Activated CD8-positive, alpha-beta memory T cell treated with anti-CD3 and anti-CD28 coated beads, Interleukin-2, amount 50 U/mL, for 24 hours (primary cell): ENCODE measurements around the gene FAM120B.

Experiments
- DNase-seq: peaks from one replicate; pipeline ENCODE4 v3.0.0-alpha.2; 2020; ENCODE audit errors: extremely low read depth

FAM120B gene

GRCh38 chr6:170420791-170421776 is 114.5 kb downstream of the FAM120B start:
- no peak for DNase-seq

GRCh38 chr6:170421921-170422320 is 115.4 kb downstream of the FAM120B start:
- DNase-seq: no peak

GRCh38 chr6:170423030-170423429 is 116.5 kb downstream of the FAM120B start:
- DNase-seq: no peak

GRCh38 chr6:170423814-170424603 is 117.5 kb downstream of the FAM120B start:
- no peak for DNase-seq

DNA sequence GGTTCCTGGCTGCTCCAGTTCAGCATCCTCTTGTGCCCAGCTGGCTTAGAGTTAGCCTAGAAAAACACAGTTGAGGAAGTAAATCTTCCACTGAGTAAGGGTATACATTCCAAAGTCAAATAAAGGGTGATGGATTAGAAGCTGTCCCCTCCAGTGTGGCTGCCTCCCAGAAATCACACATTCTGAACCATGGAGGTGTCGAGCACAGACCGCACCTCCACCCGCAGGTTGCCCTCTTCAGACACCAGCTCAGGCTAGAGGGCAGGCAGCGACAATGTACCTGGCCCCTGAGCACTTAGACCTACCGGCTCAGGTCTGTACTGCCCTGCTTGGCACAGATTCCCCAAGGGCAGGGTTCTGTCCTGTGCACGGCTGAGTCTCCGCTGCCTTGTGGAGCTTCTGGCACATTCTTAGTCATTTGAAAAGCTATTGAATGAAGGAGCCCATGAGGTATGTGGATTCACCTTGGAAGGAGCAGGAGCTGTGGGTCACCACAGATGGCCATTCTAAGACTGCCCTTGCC is 118.1 kb downstream of the FAM120B start:
- DNase-seq: no peak

DNA sequence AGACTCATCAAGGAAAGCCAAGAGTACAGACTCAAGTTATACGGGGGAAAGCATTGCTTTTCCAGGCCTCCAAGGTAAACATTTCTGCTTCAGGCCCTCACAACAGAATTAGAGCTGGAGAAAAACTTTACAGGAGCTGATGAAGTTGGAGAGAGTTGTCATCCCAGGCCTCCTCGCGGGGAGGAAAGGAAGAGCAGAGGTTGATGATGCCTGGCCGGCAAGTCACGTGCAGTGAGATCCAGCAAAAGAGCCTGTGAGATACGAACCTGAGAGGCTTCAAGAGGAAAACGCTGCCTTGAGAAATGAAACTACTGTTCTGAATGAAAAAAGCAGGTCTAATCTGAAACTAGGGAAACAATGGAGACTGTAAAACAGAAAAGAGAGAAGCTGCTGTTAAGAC is 122.9 kb downstream of the FAM120B start:
- no peak for DNase-seq

DNA sequence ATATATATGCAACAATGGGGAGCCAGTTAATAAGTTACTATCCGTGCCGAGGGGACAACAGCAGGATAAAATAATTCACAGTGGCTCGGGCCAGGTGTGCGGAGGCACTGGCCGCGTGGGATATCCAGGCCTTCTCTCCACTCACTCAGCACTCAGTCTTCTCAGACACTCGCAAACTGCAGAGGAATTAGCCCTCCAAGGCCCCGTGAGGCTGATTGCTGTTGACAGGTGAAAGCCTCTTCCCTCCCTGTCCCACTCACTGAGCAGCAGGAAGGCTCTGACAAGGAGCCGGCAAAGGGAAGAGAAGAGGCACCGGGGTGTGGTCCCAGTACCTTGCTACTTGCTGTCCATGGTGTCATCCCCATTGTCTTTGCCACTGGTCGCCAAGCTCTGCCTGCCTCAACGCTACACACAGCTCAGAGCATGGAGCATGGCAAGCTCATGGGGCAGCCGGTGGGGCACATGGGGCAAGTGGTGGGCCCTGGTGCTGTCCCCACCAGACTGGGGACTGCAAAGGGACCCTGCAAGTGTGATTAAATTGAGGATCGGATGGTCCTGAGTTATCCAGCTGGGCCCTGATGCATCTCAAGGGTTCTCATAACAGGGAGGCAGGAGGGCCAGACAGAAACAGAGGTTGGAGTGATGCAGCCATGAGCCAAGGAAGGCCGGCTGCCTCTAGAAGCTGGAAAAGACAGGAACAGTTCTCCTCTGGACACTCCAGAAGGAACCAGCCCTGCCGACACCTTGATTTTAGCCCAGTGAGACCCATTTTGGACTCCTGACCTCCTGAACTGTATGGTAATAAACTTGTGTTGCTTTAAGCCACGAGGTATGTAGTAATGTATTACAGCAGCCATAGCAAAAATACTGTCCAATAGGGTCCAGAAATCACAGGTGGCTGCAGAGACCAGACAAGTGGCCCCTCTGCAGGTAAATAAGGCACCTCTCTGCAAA is 126.9 kb downstream of the FAM120B start:
- no peak for DNase-seq

DNA sequence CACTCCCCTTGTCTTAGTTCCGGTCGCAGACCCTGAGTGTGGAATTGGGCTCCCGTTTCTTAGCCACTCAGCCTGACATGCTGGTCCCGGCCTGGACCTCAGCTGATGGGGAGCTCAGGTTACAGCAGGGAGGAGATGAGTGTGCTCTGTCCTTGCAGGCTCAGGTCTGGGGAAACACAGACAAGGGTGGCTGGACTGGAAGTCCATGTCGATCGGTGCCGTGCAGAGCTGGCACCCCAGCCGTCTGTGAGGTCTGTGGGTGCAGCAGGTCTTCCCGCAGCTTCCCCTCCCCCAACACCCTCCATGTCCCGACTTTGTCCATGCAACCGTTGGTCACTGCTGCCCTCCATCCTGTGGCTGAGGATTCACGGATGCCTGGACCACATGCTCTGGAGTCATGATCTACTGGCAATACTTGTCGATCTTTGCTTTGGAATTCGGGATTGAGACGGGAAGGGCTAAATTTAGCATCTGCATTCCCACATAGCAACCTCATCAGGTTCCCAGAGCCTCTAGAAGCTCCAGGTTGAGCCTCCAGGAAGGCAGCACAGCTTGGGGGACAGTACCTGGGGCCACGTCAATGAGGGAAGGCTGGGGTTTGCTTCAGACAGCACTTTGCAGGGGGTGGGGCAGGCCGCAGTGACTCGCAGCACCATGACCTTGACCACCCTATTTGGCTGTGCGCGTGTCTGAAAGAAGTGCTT is 127.7 kb downstream of the FAM120B start:
- no peak for DNase-seq

- no peak for DNase-seq
Observed at GRCh38 chr6:170434821-170435155, 128.2 kb downstream of the FAM120B start.

DNA sequence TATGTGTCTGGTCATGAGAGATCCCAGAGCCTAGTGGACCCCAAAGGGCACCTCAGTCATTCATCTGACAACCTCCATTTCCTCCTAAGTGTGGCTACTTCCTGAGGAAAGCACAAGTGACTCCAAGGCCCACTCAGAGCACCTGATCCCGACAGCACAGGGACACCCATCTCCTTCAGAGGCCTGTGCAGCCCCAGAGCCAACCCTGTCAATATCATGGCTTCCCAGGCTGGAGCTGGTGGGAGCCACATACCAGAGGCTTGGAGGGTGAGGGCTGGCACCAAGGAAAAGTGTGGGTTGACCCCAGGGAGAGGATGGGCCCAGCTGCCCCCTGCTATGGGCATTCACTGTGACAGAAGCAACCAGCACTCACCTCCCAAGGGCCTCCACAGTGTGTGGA is 129.2 kb downstream of the FAM120B start:
- DNase-seq: no peak

- DNase-seq: no peak
Observed at GRCh38 chr6:170436209-170436809, 129.8 kb downstream of the FAM120B start.

DNA sequence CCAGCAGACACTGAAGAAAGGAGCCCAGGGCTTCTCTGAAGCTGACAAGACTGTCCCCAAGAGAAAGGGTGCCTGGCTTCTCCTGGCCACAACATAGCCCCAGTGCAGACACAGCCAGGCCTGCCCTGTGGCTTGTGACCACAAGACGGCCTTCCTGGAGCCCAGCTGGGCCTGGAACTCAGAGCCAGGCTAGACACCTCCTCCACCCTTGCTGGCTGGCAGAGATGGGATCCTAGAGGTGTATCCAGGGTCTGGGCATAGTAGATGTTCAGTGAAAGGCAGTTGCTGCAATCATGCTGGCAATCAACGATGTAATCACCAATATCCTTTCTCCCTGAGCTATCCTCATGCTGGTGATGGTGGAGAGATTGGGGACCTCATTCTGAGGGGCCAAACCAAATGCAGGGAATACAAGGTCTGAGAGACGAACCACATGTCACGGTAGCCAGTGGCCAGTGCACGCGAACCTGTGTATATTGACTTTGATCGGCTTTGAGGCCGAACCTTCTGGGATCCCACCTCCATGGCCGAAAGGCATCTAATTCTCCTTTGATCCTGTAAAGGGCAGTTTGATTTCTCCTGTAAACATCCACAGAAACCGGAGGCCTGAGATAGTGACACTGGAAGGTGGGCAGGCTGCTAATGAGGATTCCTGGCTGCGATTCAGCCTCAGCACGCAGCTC is 131.3 kb downstream of the FAM120B start:
- no peak for DNase-seq

DNA sequence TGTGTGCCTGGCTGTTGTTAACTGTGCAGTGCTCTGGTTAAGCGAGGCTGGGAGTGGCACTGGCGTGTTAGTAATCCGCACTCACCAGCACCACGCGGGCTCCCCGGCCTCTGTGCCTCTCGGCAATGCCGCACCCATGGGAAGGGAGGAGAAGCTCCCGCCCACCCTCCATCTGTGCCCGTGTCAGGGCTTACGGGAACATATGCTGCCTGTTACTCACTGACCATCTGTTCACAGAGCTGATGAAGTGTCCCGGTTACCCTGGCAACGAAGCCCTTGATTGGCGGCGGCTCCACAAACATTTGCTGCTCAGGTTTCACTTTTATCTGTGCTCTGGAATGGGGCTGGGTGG is 131.8 kb downstream of the FAM120B start:
- DNase-seq: no peak

DNA sequence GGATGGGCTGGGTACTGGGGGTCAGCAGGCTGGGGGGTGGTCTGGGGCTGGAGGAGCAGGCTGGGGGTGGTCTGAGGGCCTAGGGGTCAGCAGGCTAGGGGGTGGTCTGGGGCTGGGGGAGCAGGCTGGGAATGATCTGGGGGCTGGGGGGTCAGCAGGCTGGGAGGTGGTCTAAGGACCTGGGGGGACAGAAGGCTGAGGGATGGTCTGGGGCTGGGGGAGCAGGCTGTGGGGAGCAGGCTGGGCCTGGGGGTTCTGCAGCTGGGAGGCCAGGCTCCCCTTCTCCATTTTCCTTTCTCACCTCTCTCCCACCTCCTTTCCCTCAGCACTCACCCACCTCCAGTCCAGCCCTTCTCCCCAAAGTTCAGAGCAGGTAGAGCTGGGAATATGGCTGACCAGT is 132.3 kb downstream of the FAM120B start:
- DNase-seq: no peak

DNA sequence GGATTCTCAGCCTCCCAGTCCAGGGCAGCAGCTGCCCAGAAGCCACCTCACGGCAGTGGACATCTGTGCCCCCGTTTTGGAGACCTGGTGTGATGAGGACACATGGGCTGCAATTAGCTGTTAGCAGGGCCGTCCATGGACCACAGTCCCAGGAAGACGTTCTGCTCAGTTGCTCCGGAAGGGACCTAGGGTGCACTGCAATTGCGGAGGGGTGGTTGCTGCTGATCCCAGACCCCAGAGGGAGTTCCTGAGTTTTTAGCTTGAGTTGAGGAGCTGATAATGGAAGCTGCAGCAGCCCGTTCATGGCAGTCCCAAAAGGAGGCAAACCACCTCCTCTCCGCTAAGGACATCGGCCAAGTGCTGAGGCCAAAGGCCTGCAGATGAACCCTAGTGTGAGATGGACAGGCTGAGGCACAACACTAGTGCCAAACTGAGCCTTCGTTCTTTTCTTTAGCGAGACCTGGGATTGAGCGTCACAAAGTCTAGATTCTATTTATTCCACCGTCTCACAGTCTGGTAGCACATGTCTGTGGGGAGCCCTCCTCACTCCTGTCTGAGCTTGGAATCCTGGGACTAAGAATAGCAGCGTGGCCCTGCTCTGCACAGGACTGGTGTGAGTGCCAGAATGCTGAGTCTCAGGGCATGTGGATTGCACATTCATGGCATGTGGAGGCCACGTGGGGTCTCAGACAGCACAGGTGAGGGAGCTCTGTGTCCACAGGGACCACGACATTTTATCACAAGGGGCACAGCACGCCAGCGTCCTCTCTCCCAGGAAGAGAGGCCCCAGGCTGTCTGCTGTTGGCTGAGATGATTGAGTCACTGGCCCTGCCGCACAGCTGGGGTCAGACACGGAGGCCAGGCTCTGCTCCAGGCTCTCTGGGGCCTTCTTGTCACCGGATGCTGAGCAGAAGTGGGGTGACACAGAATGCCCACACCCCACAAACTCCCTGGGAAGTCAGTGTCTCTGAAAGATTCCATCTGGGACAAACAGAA is 133.1 kb downstream of the FAM120B start:
- DNase-seq: no peak

GRCh38 chr6:170440437-170440836 is 133.9 kb downstream of the FAM120B start:
- no peak for DNase-seq

GRCh38 chr6:170441316-170441715 is 134.8 kb downstream of the FAM120B start:
- DNase-seq: no peak

DNA sequence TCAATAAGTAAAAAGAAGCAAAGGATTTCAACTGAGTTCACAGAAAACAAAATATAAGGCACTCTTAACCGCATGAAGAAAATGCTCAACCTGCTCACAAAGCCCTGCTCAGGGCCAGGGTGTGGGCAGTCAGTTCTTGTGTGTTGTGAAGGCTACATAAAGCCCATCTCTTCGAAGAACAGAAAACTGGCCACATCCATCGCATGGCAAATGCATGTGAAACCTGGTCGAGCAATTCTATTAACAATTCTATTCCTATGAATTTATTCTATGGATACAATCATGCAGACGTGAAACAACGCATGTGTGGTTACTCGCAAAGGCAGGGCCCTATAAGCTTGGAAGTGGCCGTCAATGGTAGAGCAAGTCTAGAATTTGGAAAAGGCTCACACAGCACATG is 136.0 kb downstream of the FAM120B start:
- no peak for DNase-seq
